ENCODE results near the gene TRMU.
"Not testable (repeated sequence)": the region's sequence is repeated elsewhere in the genome, so short reads cannot be mapped to it uniquely, and the experiment has no call there.

TRMU gene

GRCh38 chr22:46387748-46388147, 52.2 kb downstream of the TRMU start:
- no peak for DNase-seq (ENCODE audit: low read depth in 2 of 2)

GRCh38 chr22:46388647-46389046, 53.1 kb downstream of the TRMU start:
- DNase-seq (ENCODE audit: low read depth in 2 of 2): no peak

DNA sequence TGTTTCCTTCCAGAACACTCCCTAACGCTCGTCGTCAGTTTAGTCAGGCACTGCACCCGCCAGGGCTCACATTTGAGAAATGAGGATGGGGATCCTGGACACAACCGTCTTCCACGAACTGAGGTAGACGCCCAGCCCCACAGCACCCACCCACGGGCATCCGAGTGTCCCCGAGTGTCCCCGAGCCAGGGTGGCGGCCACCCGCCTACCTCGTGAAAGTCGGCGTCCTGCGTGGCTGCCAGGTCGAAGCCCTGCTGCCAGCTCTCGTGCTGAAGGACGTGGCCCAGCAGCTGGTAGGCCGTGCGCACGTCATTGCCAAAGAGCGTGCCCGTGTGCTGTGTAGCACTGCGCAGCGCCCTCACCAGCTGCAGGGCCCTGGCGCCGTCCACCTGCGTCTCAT, 53.6 kb downstream of the TRMU start:
- DNase-seq (ENCODE audit: low read depth in 2 of 2): no peak

DNA sequence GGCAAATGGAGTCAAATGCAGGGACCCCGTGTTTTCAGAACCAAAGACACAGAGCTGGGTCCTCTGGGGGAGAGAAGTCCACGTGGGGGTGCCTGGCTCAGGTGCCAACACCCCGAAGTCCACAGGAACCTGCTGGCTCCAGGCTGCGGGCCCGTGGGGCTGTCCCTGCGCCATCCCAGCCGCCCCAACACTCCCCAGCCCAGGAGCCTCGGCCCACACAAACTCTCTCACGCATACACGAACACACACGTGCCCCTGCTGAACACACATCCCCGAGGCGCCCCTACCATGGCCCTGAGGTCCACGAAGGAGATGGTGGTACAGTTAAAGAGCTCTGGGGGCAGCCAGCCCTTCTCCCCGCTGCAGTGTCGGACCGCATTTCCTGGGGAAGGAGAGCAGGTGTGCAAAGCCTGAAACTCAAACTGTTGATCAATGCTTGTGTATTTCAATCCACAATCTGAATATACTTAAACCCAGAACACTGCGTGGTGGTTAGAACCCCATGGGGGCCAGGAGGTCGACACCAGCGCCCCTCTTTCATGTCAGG, 54.7 kb downstream of the TRMU start:
- DNase-seq (ENCODE audit: low read depth in 2 of 2): no peak

DNA sequence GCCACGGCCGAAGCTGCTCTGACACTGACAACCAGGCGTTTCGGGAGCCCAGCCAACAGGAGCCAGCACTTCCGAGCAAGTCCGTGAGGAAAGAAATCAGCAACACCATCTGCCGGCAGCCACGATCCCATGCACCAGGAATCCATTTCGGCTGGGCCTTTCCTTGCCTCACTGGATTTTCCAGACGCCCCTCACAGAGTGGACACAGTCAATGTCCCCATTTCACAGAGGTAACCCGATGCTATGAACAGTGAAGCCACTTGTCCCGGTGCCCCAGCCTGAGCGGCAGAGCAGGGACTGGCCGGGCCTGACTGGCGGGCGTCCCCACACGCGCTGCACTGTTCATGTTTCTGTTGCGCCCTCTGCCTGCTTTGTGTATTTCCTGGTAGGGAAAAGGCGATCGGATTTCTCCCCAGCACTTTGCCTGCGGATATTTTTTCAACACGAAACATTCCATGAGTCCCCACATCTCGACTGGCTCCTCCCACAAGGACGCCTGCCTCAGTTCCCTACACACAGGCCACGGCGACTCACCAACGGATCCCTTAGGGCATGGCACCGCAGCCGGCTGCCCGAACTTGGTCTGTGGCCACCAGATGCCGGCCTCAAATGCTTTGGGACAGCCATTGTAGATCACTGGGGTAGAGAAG, 55.3 kb downstream of the TRMU start:
- no peak for DNase-seq (ENCODE audit: low read depth in 2 of 2)

DNA sequence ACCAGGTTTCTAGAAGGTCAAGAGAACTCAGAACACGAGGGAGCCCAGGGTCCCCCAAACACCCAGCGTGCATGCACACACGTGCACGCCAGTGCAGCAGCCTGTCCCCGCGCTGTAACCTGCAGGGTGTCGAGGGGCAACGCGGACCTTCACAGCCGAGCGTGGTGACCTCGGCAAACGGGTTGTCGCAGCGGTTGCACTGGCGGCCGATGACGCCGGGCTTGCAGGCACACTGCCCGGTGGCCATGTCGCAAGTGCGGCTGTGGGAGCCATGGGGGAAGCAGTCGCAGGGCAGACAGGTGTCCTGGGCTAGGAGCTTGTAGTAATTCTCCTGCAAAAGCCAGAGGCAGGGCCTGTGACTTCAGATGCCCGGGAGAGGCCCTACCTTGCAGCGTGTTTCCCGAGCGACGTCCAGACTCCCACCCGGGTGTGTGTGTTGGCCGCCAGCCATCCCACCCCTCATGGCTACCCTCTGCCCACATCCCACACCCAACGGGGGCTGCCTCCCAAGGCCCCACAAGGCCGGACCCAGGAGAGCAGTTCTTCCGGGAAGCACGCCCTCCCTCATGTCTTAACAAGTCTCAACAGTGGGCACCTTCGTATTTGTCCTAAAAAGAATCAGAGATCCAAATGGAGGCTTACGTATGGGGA, 56.1 kb downstream of the TRMU start:
- DNase-seq (ENCODE audit: low read depth in 2 of 2): no peak

GRCh38 chr22:46392137-46392844, 56.8 kb downstream of the TRMU start:
- DNase-seq (ENCODE audit: low read depth in 2 of 2): no peak

- no peak for DNase-seq (ENCODE audit: low read depth in 2 of 2)
Measured at GRCh38 chr22:46393873-46394272, 58.4 kb downstream of the TRMU start.

- no peak for DNase-seq (ENCODE audit: low read depth in 2 of 2)
Measured at GRCh38 chr22:46394622-46395021, 59.1 kb downstream of the TRMU start.

DNA sequence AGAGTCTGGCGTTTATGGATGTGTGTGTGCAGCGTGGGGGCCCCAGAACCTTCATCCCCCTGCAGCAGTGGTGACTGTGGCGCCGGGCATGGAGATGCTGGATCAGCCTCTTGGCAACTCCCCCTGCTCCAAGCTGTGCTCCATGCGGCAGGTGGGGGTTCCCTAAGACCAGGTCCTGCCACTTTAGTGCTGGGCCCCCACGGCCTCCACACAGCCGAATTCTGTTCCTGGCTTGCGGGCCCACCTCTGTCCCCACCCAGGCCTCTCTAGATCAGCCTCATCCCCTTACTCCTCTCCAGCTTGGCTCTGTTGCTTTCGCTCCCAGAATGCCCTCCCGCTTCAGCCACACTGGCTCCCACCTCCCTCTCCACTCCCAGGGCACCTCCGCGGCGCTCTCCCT, 59.6 kb downstream of the TRMU start:
- DNase-seq (ENCODE audit: low read depth in 2 of 2): no peak

GRCh38 chr22:46397049-46397448, 61.5 kb downstream of the TRMU start:
- not testable (repeated sequence) for DNase-seq (ENCODE audit: low read depth in 2 of 2)

- DNase-seq (ENCODE audit: low read depth in 2 of 2): no peak
Measured at GRCh38 chr22:46397514-46397913, 62.0 kb downstream of the TRMU start.

DNA sequence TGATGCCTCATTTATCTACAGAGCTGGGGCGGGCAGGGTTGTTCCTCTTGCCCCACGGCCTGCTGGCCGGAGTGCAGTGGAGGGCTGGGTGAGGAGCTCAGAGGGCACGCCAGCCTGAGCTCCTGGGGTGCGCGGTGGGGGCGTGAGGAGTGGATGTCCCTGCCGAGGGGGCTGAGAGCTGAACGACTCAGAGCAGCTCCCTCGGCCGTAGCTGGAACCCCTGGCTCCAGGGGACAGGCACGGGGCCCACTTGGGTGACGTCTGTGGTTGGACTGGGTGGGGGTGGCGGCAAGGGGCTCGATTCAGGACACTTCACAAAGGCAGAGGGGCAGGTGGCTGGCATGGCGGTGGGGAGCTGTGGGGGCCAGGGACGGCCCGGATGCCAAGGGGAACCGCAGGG, 62.4 kb downstream of the TRMU start:
- DNase-seq (ENCODE audit: low read depth in 2 of 2): no peak

GRCh38 chr22:46399251-46400024, 63.9 kb downstream of the TRMU start:
- no peak for DNase-seq (ENCODE audit: low read depth in 2 of 2)

GRCh38 chr22:46401370-46401769, 65.9 kb downstream of the TRMU start:
- DNase-seq (ENCODE audit: low read depth in 2 of 2): no peak

DNA sequence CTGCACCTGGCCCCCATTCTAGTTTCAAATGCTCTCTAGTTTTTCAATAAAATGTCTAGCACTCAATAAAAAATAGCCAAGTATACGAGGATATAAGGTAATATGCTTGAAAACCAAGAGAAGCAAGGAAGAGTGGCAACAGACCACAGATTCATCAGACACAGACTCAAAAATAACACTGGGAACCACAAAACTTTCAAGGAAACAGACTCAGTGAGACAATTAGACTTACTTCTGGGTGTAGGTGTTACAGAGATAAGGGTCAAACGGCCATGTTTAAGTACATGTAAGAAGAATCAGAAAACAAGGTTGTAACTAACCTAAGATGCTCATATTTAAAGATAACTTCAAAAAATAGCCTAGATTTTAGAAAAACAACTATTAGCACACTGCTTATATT, 67.0 kb downstream of the TRMU start:
- DNase-seq (ENCODE audit: low read depth in 2 of 2): no peak

GRCh38 chr22:46403880-46404279, 68.4 kb downstream of the TRMU start:
- DNase-seq (ENCODE audit: low read depth in 2 of 2): not testable (repeated sequence)

DNA sequence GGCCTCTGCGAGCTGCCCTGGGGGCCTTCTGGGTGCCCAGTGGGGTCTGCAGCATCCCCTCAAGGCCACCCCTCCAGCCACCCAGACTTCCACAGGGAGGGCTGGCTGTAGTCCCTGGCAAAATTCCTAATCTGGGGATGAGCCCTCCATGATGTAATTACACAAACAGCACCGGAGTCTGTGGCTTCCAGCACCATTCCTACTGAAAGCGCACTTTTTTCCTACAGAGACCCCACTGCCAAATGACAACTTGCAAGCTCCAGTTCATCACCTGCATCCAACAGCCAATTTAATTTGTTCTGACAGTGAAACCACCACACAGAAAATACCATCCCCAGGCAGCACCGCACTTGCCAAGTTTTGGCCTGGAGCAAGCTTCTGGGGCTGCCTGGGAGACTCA, 70.4 kb downstream of the TRMU start:
- DNase-seq (ENCODE audit: low read depth in 2 of 2): no peak

- no peak for DNase-seq (ENCODE audit: low read depth in 2 of 2)
Measured at GRCh38 chr22:46406349-46406748, 70.8 kb downstream of the TRMU start.

- no peak for DNase-seq (ENCODE audit: low read depth in 2 of 2)
Measured at GRCh38 chr22:46406791-46407190, 71.3 kb downstream of the TRMU start.
